Fibroblast of lung (primary cell): Measurements from ENCODE around the gene ANXA3.

Experiments used
- CTCF ChIP-seq, 2 donors: IDR thresholded peaks in 1 of 2; conservative IDR thresholded peaks in 1 of 2; 1 replicate in 1 of 2; 2 replicates in 1 of 2; pipeline ENCODE4 v1.5.1; 2011 to 2012; ENCODE audit warnings: low read length in 2 of 2, control low read depth in 1 of 2, inconsistent platforms in 1 of 2, low read depth in 1 of 2, mild to moderate bottlenecking in 1 of 2
- EZH2 ChIP-seq: IDR thresholded peaks from 2 replicates; pipeline ENCODE4 v1.5.1; 2012; ENCODE audit warnings: low read length, control low read depth, mild to moderate bottlenecking; ENCODE audit errors: missing control alignments

GRCh38 chr4:78509043-78509442 is 42.5 kb upstream of the ANXA3 start:
- TF ChIP-seq EZH2 (no peak), CTCF (conservative IDR thresholded peaks at IDR 0.05 in 1 of 2, IDR thresholded peaks at IDR 0.05 in 1 of 2; ENCODE audit: low read depth in 1 of 2, low read length in 2 of 2) (no peak)
